ENCODE results near the gene PITPNM3.
A peak's percentile ranks its signal among the peaks of the same experiment; 100 is the strongest.

PITPNM3 gene

GRCh38 chr17:6512552-6512951, 43.8 kb downstream of the PITPNM3 start:
- DNase-seq, result no peak
- Histone ChIP-seq H3K27ac (no peak overlapping the region), H3K36me3 (replicated peaks) (no peaks in the 10 kb centered on the region), H3K27me3 (replicated peaks) (no peaks in the 10 kb centered on the region), H3K4me3 (ENCODE audit: low read depth, low read length) (no peak overlapping the region)
- no peak for TF ChIP-seq CTCF (IDR thresholded peaks at IDR 0.05; ENCODE audit: low read depth, low read length, missing control alignments)
- in situ Hi-C loops (cut with HindIII; ENCODE audit: low pct_ligation_motif_present, low sequenced_read_pairs), result no loop called here

GRCh38 chr17:6510321-6510977, 45.9 kb downstream of the PITPNM3 start:
- TF ChIP-seq CTCF (IDR thresholded peaks at IDR 0.05; ENCODE audit: low read depth, low read length, missing control alignments), result no peak
- peak; percentile 26 for DNase-seq

GRCh38 chr17:6509921-6510320, 46.4 kb downstream of the PITPNM3 start:
- Histone ChIP-seq H3K36me3 (replicated peaks) (no peaks in the 10 kb centered on the region), H3K27me3 (replicated peaks) (no peaks in the 10 kb centered on the region), H3K27ac (no peak overlapping the region), H3K4me3 (ENCODE audit: low read depth, low read length) (no peak overlapping the region)
- no peak for DNase-seq
- in situ Hi-C loops (cut with HindIII; ENCODE audit: low pct_ligation_motif_present, low sequenced_read_pairs), result no loop called here
- no peak for TF ChIP-seq CTCF (IDR thresholded peaks at IDR 0.05; ENCODE audit: low read depth, low read length, missing control alignments)

More at GRCh38 chr17:6510321-6510977, 45.9 kb downstream of the PITPNM3 start:
- Histone ChIP-seq H3K27ac (no peak overlapping the region), H3K27me3 (replicated peaks) (no peaks in the 10 kb centered on the region), H3K36me3 (replicated peaks) (no peaks in the 10 kb centered on the region), H3K4me3 (ENCODE audit: low read depth, low read length) (no peak overlapping the region)
- in situ Hi-C loops (cut with HindIII; ENCODE audit: low pct_ligation_motif_present, low sequenced_read_pairs), result no loop called here

- DNase-seq, result no peak
- TF ChIP-seq CTCF (IDR thresholded peaks at IDR 0.05; ENCODE audit: low read depth, low read length, missing control alignments), result no peak
Observed at GRCh38 chr17:6509031-6509771, 47.2 kb downstream of the PITPNM3 start.

GRCh38 chr17:6508519-6509030, 47.8 kb downstream of the PITPNM3 start:
- no peak overlapping the region for H3K27ac ChIP-seq

More at GRCh38 chr17:6509031-6509771, 47.2 kb downstream of the PITPNM3 start:
- no peak overlapping the region for H3K27ac ChIP-seq
- H3K4me3 ChIP-seq (ENCODE audit: low read depth, low read length), result no peak overlapping the region
- in situ Hi-C loops (cut with HindIII; ENCODE audit: low pct_ligation_motif_present, low sequenced_read_pairs), result no loop called here
- no peaks in the 10 kb centered on the region for H3K36me3 ChIP-seq (replicated peaks)
- H3K27me3 ChIP-seq (replicated peaks), result no peaks in the 10 kb centered on the region

More at GRCh38 chr17:6508519-6509030, 47.8 kb downstream of the PITPNM3 start:
- no peak for TF ChIP-seq CTCF (IDR thresholded peaks at IDR 0.05; ENCODE audit: low read depth, low read length, missing control alignments)
- H3K4me3 ChIP-seq (ENCODE audit: low read depth, low read length), result no peak overlapping the region
- no peaks in the 10 kb centered on the region for H3K36me3 ChIP-seq (replicated peaks)
- no peak for DNase-seq
- H3K27me3 ChIP-seq (replicated peaks), result no peaks in the 10 kb centered on the region
- in situ Hi-C loops (cut with HindIII; ENCODE audit: low pct_ligation_motif_present, low sequenced_read_pairs), result no loop called here
